GM18873 (cell line): ENCODE data around the gene XPR1.

Experiments used
- ATAC-seq: cut with Tn5 transposase; IDR thresholded peaks from one replicate; pipeline ENCODE4 v1.9.1; 2021; ENCODE audit warnings: mild to moderate bottlenecking, moderate library complexity, moderate number of reproducible peaks; ENCODE audit not compliant: unreplicated experiment, low FRiP score

XPR1 gene

DNA sequence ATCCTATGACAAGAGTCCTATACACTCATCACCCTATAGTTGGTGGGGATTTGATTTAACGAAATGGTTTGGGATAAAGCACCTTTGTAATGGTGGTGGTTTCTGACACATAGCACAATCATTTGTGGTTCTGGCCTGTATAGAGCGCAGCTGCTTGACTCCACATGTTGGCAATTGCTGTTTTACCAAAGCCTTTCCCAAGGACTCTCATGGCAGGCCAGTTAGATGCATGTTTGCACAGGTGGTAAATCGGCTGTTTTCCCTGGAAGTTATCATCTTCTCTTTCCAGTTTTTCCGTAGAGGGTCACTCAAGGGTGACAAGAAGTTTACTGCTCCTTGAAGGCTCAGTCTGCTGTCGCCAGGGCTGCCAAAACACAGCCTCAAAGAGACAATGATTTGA, 17.1 kb upstream of the XPR1 start:
- ATAC-seq, result no peak

DNA sequence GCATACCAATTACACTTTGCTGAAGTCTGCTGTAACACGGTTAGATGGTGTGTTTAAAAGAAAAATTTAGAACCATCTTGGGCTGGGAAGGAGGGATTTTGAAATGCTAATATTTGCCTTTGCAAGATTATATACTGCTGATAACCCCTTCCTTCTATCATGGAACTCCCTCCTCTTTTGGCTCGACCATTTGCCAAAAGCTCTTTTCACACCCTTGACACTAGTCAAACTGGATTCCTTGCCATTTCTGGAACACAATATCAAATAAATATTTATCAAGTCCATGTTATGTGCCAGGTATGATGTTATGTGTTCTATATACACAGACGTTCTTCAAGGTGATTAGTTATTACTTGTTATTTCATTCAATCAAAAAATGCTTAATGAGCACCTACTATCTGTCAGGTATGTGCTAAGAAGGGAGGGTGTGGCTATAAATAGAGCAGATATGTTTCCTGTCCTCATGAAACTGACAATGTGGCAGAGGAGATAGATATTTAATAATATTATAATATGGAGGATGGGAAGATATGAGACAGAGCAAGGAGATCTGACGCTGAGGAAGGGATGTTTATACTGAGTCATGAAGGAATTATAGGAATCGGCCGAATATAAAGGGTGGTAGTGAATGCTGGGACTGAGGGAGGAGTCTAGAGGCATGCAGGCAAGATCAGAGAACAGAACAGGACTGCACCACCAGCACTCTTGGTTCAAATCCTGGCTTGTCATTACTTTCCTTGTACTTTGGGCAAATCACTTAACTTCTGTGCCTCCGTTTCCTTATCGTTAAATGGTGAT, 16.1 kb upstream of the XPR1 start:
- ATAC-seq, result no peak

GRCh38 chr1:180616439-180616838, 15.4 kb upstream of the XPR1 start:
- ATAC-seq, result no peak

DNA sequence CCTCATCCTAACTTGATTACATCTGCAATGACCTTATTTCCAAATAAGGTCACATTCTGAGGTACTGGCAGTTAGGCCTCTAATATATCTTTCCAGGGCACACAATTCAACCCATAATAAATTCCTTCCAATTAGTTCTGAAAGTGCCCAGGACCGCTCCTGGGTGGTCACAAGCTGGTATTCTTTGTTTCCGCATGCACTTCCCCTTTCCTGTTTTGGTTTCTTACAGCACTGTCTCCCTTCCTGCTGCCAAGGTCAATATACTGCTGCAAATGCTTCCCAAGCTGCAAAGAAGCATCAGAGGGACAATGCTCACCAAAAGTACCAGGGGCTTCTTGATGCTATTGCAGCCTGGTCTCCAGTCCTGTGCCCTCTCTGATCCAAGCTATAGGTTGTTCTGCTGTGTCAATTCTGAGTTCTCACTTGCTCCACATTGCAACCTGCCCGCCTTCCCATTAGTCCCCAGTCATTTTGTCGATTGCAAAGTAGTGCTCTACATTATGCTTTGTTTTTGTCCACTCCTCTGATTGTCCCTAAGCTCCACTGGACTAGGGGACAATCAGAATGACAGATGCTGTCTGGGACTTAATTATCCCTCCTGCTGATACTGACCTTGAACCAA, 13.9 kb upstream of the XPR1 start:
- ATAC-seq, result no peak

DNA sequence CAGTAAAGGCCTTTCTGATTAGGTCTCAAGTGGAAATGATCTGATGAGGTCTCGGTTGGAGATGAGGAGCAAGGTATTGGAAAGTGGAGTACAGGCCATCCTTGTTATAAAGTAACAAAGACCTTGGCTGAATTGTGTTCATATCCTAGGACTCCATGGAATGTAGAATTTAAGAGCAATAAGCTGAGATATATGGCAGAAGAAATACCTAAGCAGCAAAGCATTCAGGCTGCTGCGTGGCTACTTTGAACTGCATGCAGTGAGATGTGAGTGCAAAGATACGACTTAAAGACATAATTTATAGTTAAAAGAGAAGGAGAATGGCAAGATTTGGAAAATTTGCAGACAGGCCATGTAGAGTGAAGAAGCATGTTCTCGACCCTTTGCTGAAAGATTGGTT, 11.2 kb upstream of the XPR1 start:
- ATAC-seq, result no peak

- no peak for ATAC-seq
These were observed 8.9 kb upstream of the XPR1 start for GRCh38 chr1:180622658-180623508.

DNA sequence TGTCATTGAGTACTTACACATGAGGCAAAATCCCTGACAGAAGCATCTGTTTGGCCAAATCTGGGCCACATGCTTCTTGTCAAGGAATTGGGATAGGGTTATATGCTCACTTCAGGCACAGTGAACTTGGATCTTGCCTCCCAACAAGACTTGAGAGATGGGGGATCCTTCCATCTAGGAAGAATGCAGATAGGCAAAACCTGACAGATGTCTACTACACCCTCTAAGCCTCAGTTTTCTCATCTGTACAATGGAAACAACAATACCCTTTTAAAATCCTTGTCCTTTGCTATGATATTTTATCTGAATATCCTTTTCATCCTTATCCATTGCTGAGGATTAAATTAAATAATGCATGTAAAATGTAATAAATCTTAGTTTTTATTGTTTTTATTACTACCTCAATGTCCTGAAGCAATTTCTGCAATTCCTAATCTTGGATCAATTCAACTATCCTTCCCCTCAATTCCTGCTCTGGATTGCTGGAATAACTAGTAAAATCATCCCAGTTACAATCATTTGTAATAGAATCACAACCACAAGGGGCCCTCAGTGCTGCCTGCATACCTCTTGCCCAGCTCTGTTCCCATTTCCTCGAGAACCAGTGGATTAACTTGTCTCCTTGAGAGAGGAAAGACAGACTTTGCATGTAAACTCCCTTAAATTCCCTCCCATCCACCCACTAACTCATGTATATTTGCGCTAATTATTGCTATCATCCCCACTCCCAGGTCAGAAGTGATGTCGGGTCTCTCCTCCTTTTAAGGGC, 8.1 kb upstream of the XPR1 start:
- no peak for ATAC-seq

GRCh38 chr1:180626711-180627110, 5.1 kb upstream of the XPR1 start:
- ATAC-seq, result no peak

- ATAC-seq, result no peak
These were observed 4.4 kb upstream of the XPR1 start for GRCh38 chr1:180627411-180627810.

DNA sequence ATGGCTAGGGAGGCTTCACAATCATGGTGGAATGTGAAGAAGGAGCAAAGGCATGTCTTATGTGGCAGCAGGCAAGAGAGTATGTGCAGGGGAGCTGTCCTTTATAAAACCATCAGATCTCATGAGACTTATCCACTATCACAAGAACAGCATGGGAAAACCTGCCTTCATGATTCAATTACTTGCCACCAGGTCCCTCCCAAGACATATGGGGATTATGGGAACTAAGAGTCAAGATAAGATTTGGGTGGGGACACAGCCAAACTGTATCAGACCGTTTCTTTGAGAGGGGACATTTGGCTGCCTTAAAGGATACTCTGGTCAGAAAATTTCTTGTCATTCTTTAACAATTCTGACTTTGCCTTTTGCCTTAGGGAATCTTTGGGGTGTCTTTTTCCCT, 3.2 kb upstream of the XPR1 start:
- no peak for ATAC-seq

GRCh38 chr1:180630408-180631193, 1.2 kb upstream of the XPR1 start:
- no peak for ATAC-seq

DNA sequence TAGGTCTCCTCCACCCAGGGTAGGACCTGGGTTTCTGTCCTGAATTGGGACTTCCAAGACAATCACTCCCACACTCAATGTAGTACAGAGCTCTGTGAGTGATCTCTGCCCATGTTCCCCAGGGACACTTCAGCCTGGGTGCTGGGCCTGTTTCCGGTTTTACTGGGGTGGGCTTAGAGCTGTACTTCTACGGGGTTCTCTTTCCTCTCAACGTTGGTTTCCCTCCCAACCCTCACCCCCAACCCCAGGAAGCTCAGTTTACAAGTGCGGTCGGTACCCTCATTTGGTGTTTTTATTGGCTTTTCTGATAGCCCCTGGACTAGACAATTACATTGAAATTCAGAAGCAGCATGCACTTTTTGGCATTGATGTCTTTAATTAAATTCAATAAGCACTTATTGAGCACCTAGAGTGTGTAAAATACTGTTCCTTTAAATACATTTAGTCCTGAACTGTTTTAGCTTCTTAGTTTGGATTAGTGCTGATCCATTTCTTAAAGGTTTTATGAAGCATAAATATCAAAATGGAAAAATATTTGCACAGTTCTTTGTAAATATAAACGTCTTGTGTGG, 542 bp upstream of the XPR1 start:
- no peak for ATAC-seq

- ATAC-seq, result peak; percentile 23
These were observed 669 bp downstream of the XPR1 start for GRCh38 chr1:180632326-180633056.

GRCh38 chr1:180633057-180634056, 1.5 kb downstream of the XPR1 start:
- ATAC-seq, result no peak

GRCh38 chr1:180636138-180636537, 4.3 kb downstream of the XPR1 start:
- no peak for ATAC-seq

DNA sequence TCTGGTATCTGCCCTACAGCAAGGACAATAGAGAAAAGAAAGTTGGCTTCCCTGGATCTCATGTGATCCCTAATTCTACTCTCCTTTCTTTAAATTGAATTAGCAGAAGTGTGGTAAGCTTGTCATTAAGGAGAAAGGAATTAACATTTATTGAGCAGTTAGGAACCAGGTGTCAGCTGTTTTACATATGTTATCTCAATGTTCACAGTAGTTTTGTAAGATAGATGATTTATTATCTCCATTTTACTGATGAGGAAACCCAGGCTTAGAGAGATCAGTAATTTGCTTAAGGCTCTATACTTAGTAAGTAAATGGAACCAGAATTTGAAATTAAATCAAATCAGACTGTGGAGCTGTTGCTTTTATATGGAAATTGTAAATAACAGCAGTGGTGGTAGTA, 8.0 kb downstream of the XPR1 start:
- ATAC-seq, result no peak

GRCh38 chr1:180640531-180640949, 8.7 kb downstream of the XPR1 start:
- no peak for ATAC-seq

GRCh38 chr1:180641662-180642061, 9.8 kb downstream of the XPR1 start:
- ATAC-seq, result no peak
